ENCODE measurements around the gene PGAP6. TPM values are rescaled to one million over a fixed set of nuclear protein-coding genes. Genes with fewer than 3 reads are reported as not detected.

PGAP6 gene
- total and polyA plus RNA-seq, 2 of the 8 experiments (the other 6 are each of a cell fraction or from before 2014, with no cell fraction given) = 86.8 to 364 TPM

- no peak overlapping the region for H2AFZ ChIP-seq (ENCODE audit: low read length)
- CTCF ChIA-PET (ENCODE audit: partially characterized antibody) = interaction anchor here (1.0 to 2.4 kb wide), 6 partner anchors 9 to 37 kb away, joined by 3 to 12 read pairs (median 4); no protein-coding TSS in a partner anchor
- DNase-seq (ENCODE audit: low read depth in 1 of 2, low spot score in 2 of 2) = peak in 1 of 2 experiments; percentile 40
- no peak overlapping the region for H3K4me3 ChIP-seq (ENCODE audit: extremely low read depth in 1 of 4, insufficient read depth in 2 of 4, low read depth in 3 of 4, low read length in 4 of 4)
- no peak overlapping the region for H2BK5ac ChIP-seq (ENCODE audit: low read depth, low read length)
- POLR2A ChIA-PET (ENCODE audit: partially characterized antibody) = interaction anchor here (0.8 to 1.8 kb wide), 3 partner anchors 10 to 36 kb away, joined by 3 to 4 read pairs (median 3); no protein-coding TSS in a partner anchor
- H3K23me2 ChIP-seq (ENCODE audit: low read depth, low read length) = peaks cover under 1% of the 10 kb centered on the region; the same call in 1 of the 2 replicates
- WGBS, 2 experiments (ENCODE audit: extremely low coverage in 1 of 2, insufficient coverage in 1 of 2, insufficient read length in 1 of 2, insufficient replicate concordance in 2 of 2, low coverage in 1 of 2, low lambda C conversion rate in 2 of 2, missing lambda C conversion rate in 1 of 2) = 93% methylated on average over 15 of the region's 15 CpGs; no CpG with 5 or more reads in 1 of the 2 experiments
- H3K14ac ChIP-seq (ENCODE audit: insufficient read length) = no peak overlapping the region
- no peak overlapping the region for H3K18ac ChIP-seq (ENCODE audit: extremely low read depth, low read length)
- H2BK12ac ChIP-seq (ENCODE audit: low read depth, low read length) = no peak overlapping the region
- no peak overlapping the region for H2BK120ac ChIP-seq (replicated peaks; ENCODE audit: low read depth, low read length)
- no peak overlapping the region for H3K27ac ChIP-seq (ENCODE audit: low read depth, low read length)
- peaks cover 0 to 2% (median 0%) of the 10 kb centered on the region in 4 experiments; a peak in 2 of 7 replicates for H3K4me1 ChIP-seq (replicated peaks in 1 of 4; ENCODE audit: control insufficient read depth in 3 of 4, insufficient read depth in 4 of 4, low read length in 3 of 4)
- H4K8ac ChIP-seq (ENCODE audit: extremely low read depth, insufficient read depth, low read length) = no peak overlapping the region
- H4K20me1 ChIP-seq (replicated peaks in 1 of 2; ENCODE audit: control insufficient read depth in 1 of 2, insufficient read depth in 2 of 2, low read length in 2 of 2) = peaks cover 19 to 43% of the 10 kb centered on the region in 2 experiments
- no peak overlapping the region for H4K5ac ChIP-seq (ENCODE audit: insufficient read length, low read depth, low read length)
- peaks cover 7 to 24% (median 10%) of the 10 kb centered on the region in 4 experiments; a peak in 6 of 8 replicates for H3K36me3 ChIP-seq (ENCODE audit: control insufficient read depth in 2 of 4, insufficient read depth in 4 of 4, low read length in 3 of 4)
- H3K4ac ChIP-seq (replicated peaks; ENCODE audit: insufficient read length, low read depth, low read length) = no peak overlapping the region
- peaks cover 40% of the 10 kb centered on the region for H3K79me1 ChIP-seq (ENCODE audit: low read depth, low read length)
- no peak overlapping the region for H3K23ac ChIP-seq (ENCODE audit: insufficient read length)
- H3K79me2 ChIP-seq (ENCODE audit: control insufficient read depth in 1 of 2, insufficient read depth in 2 of 2, low read length in 2 of 2) = peaks cover 21 to 91% of the 10 kb centered on the region in 2 experiments; a peak in 3 of 4 replicates
- H4K91ac ChIP-seq (replicated peaks; ENCODE audit: insufficient read length, low read length) = no peak overlapping the region
- no peak for FAIRE-seq
- no peak overlapping the region for H3K4me2 ChIP-seq (ENCODE audit: insufficient read depth in 1 of 2, low read depth in 2 of 2, low read length in 2 of 2)
- H2BK15ac ChIP-seq (ENCODE audit: low read length) = no peak overlapping the region
- H3K27me3 ChIP-seq (replicated peaks in 1 of 4; ENCODE audit: control insufficient read depth in 3 of 4, extremely low read depth in 1 of 4, insufficient read depth in 3 of 4, low read length in 3 of 4) = no peaks in the 10 kb centered on the region
- no peak overlapping the region for H2BK20ac ChIP-seq (ENCODE audit: low read length)
- no peak overlapping the region for H3K56ac ChIP-seq (replicated peaks; ENCODE audit: insufficient read length, low read depth, low read length)
- no peak overlapping the region for H2AK5ac ChIP-seq (ENCODE audit: low read depth, low read length)
- no peak overlapping the region for H3K9ac ChIP-seq (replicated peaks in 1 of 4; ENCODE audit: extremely low read depth in 1 of 4, low read depth in 3 of 4, low read length in 3 of 4)
- no peaks in the 10 kb centered on the region for H3K9me3 ChIP-seq (ENCODE audit: insufficient read depth in 2 of 2, low read depth in 1 of 2, low read length in 1 of 2)
- TF ChIP-seq E2F6 (IDR thresholded peaks at IDR 0.05) = no peak
- TF ChIP-seq MAFK (IDR thresholded peaks at IDR 0.05; ENCODE audit: low read depth, low read length) = no peak
- TF ChIP-seq BCL11A (IDR thresholded peaks at IDR 0.05; ENCODE audit: low read depth in 2 of 2, low read length in 2 of 2) = no peak
- TF ChIP-seq CHD1 (IDR thresholded peaks at IDR 0.05; ENCODE audit: low read depth, low read length) = no peak
- no peak for TF ChIP-seq CHD2 (IDR thresholded peaks at IDR 0.05; ENCODE audit: low read length)
- TF ChIP-seq FOSL1 (IDR thresholded peaks at IDR 0.05; ENCODE audit: insufficient read depth, low read depth, low read length) = no peak
- no peak for TF ChIP-seq JUND (IDR thresholded peaks at IDR 0.05; ENCODE audit: low read length)
- TF ChIP-seq HDAC2 (IDR thresholded peaks at IDR 0.05; ENCODE audit: borderline replicate concordance in 1 of 2, low read depth in 2 of 2, low read length in 2 of 2) = no peak
- TF ChIP-seq POLR2AphosphoS5 (IDR thresholded peaks at IDR 0.05; ENCODE audit: low read depth, low read length) = no peak
- TF ChIP-seq KDM4A (IDR thresholded peaks at IDR 0.05; ENCODE audit: low read depth, low read length, severe bottlenecking) = no peak
- no peak for TF ChIP-seq SIRT6 (IDR thresholded peaks at IDR 0.05; ENCODE audit: low read length)
- no peak for TF ChIP-seq SRF (IDR thresholded peaks at IDR 0.05; ENCODE audit: low read depth, low read length)
These were observed 35.2 kb downstream of the PGAP6 start for GRCh38 chr16:346587-346986.

All from H1 (cell line).